Dendritic cell treated with granulocyte-macrophage colony-stimulating factor and Interleukin-4, amounts not matched to agents 40 ng/mL and 50 ng/mL, for 4 days (primary cell): ENCODE measurements around the gene TMEM273.

ENCODE experiments used
- H3K27ac Mint-ChIP-seq: one replicate; pipeline ENCODE4 v1.8.0; 2022; ENCODE audit warnings: mild to moderate bottlenecking, mixed read lengths
- H3K27me3 Mint-ChIP-seq: one replicate; pipeline ENCODE4 v1.8.0; 2022; ENCODE audit warnings: mild to moderate bottlenecking, mixed read lengths
- H3K36me3 Mint-ChIP-seq: one replicate; pipeline ENCODE4 v1.8.0; 2022; ENCODE audit warnings: low read depth, mixed read lengths
- H3K4me1 Mint-ChIP-seq: one replicate; pipeline ENCODE4 v1.8.0; 2022; ENCODE audit warnings: low read depth, mixed read lengths
- H3K4me3 Mint-ChIP-seq: one replicate; pipeline ENCODE4 v1.8.0; 2022; ENCODE audit warnings: mild to moderate bottlenecking, moderate library complexity, mixed read lengths
- H3K9me3 Mint-ChIP-seq: one replicate; pipeline ENCODE4 v1.8.0; 2022; ENCODE audit warnings: mixed read lengths
- intact Hi-C: fragments of 100-400 bp; cut with micrococcal nuclease; formaldehyde crosslinking; loops from one replicate; pipeline ENCODE4 v1.15.0; 2022

Gene TMEM273

DNA sequence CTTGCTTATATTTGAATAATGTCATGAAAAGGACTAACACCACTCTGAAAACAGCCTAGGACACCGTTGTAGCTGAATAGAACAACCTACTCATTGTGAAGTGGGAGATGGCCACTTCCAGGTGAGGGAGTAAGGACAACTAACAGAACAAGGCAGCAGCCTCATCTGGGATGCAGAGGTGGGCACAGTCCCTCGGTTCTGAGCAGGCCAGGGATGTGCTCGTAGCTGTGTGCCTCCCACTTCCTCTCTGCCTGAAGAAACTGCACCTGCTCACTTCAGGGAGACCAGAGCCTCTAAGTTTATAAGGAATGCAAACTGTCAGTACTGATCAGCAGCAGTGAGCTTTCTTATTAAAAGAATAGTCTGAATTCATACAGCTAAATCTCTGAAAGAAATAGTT lies 75.3 kb downstream of the TMEM273 start:
- Mint-ChIP-seq H3K9me3 (no peaks in the 10 kb centered on the region), H3K27ac (no peak overlapping the region), H3K4me3 (no peak overlapping the region), H3K36me3 (no peaks in the 10 kb centered on the region), H3K4me1 (no peaks in the 10 kb centered on the region), H3K27me3 (peaks cover 49% of the 10 kb centered on the region)
- intact Hi-C loops: no loop called here

DNA sequence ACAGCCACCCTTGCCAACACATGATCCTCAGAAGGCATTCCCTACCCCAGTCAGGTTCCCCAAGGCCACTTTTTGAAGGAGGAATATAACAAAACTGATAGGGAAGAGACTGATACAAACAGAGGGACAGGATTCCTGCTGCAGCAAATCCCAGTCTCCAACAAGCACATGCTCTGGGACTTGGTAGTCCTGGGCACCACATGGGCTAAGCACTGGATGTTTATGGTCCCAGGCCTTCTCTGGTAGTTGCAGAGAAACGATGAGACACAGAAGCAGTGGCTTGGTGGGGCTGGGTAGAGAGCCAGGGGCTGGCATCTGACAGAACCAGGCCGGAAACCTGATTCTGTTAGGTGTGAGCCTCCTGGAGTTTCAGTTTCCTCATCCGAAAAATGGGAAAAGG lies 76.1 kb downstream of the TMEM273 start:
- intact Hi-C loops: no loop called here
- H3K27me3 Mint-ChIP-seq: peaks cover 49% of the 10 kb centered on the region
- H3K27ac Mint-ChIP-seq: no peak overlapping the region
- H3K9me3 Mint-ChIP-seq: no peaks in the 10 kb centered on the region
- H3K4me3 Mint-ChIP-seq: no peak overlapping the region
- no peaks in the 10 kb centered on the region for H3K4me1 Mint-ChIP-seq
- no peaks in the 10 kb centered on the region for H3K36me3 Mint-ChIP-seq

DNA sequence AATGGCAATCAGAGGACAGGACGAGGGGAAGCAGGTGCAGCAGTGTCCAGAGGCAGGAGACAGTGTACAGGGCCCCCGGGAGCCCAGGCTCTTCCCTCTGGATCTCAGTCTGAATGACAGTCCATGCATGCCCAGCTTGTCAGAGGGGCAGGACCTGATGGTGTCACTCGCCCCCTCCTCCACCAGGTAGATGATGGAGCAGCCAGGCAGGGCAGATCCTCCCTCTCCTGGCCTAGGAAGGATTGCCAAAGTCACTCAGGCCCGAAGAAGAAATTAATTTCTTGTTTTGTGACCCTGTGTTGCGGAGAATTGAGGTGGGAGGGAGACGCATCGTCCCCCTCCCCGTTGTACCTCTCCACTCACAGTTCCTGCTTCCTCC lies 76.9 kb downstream of the TMEM273 start:
- intact Hi-C loops: no loop called here
- H3K27me3 Mint-ChIP-seq: peaks cover 42% of the 10 kb centered on the region

DNA sequence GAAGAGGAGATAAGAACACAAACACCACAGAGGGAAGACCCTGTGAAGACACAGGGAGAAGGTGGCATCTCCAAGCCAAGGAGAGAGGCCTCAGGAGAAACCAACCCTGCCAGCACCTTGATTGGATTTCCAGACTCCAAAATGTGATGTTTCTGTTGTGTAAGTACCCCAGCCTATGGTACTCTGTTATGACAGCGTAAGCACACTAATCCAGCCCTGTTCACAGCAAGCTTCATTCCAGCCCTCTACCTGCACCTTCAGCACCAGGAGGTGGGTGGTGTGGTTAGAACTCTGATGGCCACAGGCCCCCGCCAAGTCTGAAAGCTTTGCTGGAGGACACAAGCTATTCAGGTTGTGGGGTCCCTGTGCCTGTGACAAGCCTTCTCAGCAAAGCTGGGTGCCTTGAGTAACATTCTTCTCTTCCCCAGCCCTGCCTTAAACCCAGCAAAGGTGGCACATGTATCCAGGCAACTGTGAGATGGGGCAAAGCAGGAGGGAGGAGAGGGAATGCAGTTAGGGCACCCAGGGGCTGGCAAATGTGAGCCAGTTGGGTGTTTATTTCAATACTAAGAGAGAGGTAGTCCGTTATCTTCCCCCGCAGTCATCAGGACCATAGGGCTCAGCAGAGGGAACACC lies 77.4 kb downstream of the TMEM273 start:
- Mint-ChIP-seq H3K36me3 (no peaks in the 10 kb centered on the region), H3K27ac (no peak overlapping the region), H3K4me1 (peaks cover 5% of the 10 kb centered on the region), H3K4me3 (no peak overlapping the region), H3K9me3 (no peaks in the 10 kb centered on the region), H3K27me3 (peaks cover 37% of the 10 kb centered on the region)
- intact Hi-C loops: no loop called here

More for the DNA sequence above, 76.9 kb downstream of the TMEM273 start:
- no peaks in the 10 kb centered on the region for H3K9me3 Mint-ChIP-seq
- no peaks in the 10 kb centered on the region for H3K36me3 Mint-ChIP-seq
- H3K4me1 Mint-ChIP-seq: peaks cover 5% of the 10 kb centered on the region
- no peak overlapping the region for H3K27ac Mint-ChIP-seq
- H3K4me3 Mint-ChIP-seq: no peak overlapping the region

DNA sequence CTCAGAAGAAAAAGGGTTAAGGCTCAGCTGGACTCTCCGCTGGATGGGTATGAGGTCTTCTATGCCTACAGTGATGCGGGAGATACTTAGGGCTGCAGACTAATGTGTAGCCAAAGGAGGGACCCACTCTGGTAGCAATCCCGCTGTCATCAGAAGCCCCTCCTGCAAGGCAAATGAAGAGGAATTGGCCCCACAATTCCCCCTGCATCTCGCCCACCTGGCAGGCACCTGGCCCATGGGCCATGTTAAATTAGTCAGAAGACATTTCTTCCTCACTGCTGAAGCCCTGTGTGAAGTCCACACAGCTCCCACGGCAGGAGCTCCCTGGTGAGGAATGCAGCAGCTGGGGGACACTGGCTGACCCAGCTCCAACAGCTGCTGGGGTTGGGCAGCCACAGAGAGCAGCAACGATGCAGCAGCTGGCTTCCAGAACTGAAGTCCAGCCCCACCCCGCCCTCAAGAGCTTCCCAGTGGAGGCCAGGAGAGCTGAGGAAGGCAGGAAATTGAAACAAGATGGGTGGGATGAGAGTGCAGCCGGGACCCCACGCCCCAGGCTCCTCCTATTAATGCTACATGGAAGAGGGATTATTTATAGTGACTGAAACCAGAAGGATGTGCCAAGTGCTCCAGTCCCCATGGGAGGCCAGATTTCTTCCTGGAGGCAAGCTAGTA lies 78.4 kb downstream of the TMEM273 start:
- no peaks in the 10 kb centered on the region for H3K9me3 Mint-ChIP-seq
- no peaks in the 10 kb centered on the region for H3K36me3 Mint-ChIP-seq
- H3K27ac Mint-ChIP-seq: no peak overlapping the region
- H3K4me1 Mint-ChIP-seq: peaks cover 12% of the 10 kb centered on the region
- intact Hi-C loops: no loop called here
- H3K4me3 Mint-ChIP-seq: no peak overlapping the region
- peaks cover 36% of the 10 kb centered on the region for H3K27me3 Mint-ChIP-seq

DNA sequence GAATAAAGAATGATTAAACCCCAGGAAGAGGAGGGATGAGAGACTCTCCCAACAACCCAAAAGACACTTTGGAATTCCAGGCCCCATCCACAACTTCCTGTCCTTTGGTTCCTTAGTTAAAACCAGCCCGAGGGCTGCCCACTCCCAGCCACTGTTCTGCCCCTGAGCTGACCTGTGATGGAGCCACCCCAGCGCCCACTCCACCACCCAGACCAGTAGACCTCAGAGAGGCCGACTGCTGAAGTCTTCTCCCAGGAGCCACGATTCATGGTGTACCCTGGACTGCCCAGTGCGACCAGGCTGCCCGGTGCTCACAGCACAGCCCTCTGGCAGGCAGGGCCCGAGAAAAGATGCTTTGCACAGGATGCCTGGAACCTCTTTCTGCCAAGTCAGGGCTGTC lies 79.5 kb downstream of the TMEM273 start:
- H3K27ac Mint-ChIP-seq: no peak overlapping the region
- H3K36me3 Mint-ChIP-seq: no peaks in the 10 kb centered on the region
- no peaks in the 10 kb centered on the region for H3K9me3 Mint-ChIP-seq
- H3K4me1 Mint-ChIP-seq: peaks cover 14% of the 10 kb centered on the region
- intact Hi-C loops: no loop called here
- no peak overlapping the region for H3K4me3 Mint-ChIP-seq
- peaks cover 30% of the 10 kb centered on the region for H3K27me3 Mint-ChIP-seq

DNA sequence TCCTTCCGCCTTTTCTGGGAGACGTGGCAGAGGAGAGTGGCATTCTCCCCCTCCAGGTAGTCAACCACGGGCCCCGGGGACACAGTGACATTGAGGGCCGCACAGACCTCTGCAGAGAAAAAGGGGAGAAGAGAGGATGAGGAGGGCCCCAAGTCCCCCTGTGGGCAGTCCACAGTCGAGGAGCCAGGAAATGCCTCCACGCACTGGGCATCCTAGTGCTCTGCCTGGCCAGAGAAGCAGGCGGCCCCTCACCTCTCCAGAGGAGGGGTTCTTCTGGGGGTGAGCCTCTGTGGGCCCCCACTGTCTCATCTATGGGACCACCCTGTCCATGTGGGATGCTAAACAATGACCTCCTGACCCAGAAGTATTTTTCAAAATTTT lies 80.3 kb downstream of the TMEM273 start:
- Mint-ChIP-seq H3K9me3 (no peaks in the 10 kb centered on the region), H3K27ac (no peak overlapping the region), H3K4me3 (no peak overlapping the region), H3K27me3 (peaks cover 26% of the 10 kb centered on the region), H3K36me3 (no peaks in the 10 kb centered on the region), H3K4me1 (peaks cover 14% of the 10 kb centered on the region)
- intact Hi-C loops: no loop called here

DNA sequence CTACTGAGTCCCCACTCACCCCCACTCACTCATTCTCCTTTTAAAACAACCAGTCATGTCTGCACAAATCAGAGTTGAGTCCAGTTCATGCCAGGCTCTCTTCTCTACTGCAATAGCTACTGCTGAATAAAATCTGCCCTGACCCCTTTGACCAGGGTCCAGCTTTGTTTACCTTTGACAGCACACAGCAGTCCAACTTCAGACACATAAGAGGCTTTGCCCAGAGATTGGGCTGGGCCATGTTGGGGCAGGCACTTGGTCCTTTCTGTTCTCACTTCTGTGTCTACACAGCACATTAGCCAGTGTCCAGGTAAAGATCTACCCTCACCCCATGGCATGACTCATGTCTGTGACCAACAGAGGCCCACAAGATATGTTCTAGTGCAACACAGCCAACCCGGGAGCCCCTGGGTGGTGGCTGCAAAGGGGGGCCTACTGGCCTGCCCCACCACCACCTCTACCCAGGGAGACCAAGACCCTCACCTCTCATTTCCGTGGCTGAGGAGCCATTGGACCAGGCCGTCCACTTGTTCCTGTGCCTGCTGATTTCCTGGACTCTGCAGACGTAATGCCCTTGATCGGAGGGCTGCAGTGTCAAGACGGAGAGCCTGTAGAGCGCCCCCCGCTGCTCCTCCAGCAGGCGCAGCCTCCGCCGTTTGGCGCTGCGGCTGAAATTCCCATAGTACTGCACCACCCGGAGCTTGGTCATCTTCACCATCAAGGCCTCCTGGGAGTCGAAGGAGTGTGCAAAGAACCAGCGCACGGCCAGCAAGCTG lies 80.9 kb downstream of the TMEM273 start:
- H3K27ac Mint-ChIP-seq: no peak overlapping the region
- H3K9me3 Mint-ChIP-seq: no peaks in the 10 kb centered on the region
- peaks cover 26% of the 10 kb centered on the region for H3K27me3 Mint-ChIP-seq
- H3K36me3 Mint-ChIP-seq: no peaks in the 10 kb centered on the region
- no peak overlapping the region for H3K4me3 Mint-ChIP-seq
- intact Hi-C loops: no loop called here
- peaks cover 14% of the 10 kb centered on the region for H3K4me1 Mint-ChIP-seq

DNA sequence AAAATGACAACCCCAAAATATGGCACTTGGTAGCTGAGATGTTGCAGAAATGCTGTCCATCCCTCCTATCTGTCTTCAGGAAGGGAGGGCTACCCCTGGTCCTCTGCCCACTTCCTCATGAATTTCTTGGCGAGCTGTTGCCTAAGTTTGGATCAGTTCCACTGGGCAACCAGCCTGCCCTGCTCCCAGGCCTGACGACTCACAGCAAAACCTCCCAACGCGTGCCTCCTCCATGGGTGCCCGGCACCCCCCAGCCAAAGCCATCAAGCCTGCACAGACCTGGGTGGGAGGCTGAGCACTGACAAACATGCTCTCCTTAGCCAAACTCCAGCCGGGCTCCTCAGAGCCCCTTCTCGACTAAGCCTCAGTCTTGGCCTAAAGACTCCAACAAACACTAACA lies 81.7 kb downstream of the TMEM273 start:
- Mint-ChIP-seq H3K4me1 (peaks cover 14% of the 10 kb centered on the region), H3K36me3 (no peaks in the 10 kb centered on the region), H3K27me3 (peaks cover 24% of the 10 kb centered on the region), H3K9me3 (no peaks in the 10 kb centered on the region), H3K4me3 (no peak overlapping the region), H3K27ac (no peak overlapping the region)
- intact Hi-C loops: no loop called here

DNA sequence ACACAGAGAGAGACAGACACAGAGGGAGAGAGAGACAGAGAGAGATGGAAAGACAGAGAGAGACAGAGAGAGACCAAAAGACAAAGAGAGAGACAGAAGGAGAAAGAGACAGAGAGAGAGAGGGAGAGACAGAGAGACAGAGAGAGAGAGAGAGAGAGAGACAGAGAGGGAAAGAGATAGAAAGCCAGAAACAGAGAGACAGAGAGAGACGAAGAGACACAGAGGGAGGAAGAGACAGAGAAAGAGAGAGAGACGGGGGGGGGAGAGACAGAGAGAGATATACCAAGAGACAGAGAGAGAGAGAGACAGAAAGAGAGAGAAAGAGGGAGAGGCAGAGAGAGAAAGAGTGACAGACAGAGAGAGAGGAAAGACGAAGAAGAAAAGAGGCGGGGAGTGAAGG lies 83.1 kb downstream of the TMEM273 start:
- Mint-ChIP-seq H3K4me3 (no peak overlapping the region), H3K36me3 (no peaks in the 10 kb centered on the region), H3K27ac (peak overlapping the region; percentile 0), H3K27me3 (peaks cover 17% of the 10 kb centered on the region), H3K4me1 (peaks cover 14% of the 10 kb centered on the region), H3K9me3 (no peaks in the 10 kb centered on the region)
- intact Hi-C loops: no loop called here
